ENCODE measurements around the gene SOX10.
"Not testable (repeated sequence)": the region's sequence is repeated elsewhere in the genome, so short reads cannot be mapped to it uniquely, and the experiment has no call there.

The SOX10 gene

DNA sequence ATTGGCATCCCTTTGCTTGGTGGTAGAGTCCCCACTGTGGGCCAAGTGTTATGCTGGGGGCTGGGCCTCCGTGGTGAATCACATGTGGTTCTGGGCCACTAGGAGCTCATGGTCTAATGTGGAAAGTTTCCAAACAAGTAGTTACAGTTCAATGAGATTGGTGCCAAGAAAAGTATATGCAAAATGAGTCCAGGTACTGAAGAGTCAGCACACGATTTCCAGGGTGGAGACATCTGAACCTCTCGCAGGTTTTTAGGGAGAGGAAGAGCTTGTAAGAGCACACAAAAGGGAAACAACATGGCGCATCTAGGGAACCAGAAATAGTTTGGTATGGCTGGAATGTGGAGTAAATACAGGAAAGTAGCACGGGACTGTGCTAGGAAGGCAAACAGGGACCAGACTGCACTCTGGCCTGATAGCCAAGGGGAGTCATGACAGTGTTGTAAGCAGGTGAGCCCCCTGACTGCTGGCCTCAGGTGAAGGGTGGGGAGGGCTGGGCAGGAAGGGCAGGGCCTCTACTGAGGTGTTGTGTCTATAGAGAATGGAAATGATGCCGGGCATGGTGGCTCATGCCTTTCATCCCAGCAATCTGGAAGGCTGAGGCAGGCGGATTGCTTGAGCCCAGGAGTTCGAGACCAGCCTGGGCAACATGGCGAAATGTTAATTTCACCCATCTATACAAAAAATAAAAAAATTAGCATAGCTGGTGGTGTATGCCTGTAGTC is 18.3 kb downstream of the SOX10 start:
- TF ChIP-seq, protein P1, sequence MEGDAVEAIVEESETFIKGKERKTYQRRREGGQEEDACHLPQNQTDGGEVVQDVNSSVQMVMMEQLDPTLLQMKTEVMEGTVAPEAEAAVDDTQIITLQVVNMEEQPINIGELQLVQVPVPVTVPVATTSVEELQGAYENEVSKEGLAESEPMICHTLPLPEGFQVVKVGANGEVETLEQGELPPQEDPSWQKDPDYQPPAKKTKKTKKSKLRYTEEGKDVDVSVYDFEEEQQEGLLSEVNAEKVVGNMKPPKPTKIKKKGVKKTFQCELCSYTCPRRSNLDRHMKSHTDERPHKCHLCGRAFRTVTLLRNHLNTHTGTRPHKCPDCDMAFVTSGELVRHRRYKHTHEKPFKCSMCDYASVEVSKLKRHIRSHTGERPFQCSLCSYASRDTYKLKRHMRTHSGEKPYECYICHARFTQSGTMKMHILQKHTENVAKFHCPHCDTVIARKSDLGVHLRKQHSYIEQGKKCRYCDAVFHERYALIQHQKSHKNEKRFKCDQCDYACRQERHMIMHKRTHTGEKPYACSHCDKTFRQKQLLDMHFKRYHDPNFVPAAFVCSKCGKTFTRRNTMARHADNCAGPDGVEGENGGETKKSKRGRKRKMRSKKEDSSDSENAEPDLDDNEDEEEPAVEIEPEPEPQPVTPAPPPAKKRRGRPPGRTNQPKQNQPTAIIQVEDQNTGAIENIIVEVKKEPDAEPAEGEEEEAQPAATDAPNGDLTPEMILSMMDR (IDR thresholded peaks at IDR 0.05; ENCODE audit: extremely low read depth, missing control alignments): no peak
- DNase-seq (ENCODE audit: low spot score): no peak

DNA sequence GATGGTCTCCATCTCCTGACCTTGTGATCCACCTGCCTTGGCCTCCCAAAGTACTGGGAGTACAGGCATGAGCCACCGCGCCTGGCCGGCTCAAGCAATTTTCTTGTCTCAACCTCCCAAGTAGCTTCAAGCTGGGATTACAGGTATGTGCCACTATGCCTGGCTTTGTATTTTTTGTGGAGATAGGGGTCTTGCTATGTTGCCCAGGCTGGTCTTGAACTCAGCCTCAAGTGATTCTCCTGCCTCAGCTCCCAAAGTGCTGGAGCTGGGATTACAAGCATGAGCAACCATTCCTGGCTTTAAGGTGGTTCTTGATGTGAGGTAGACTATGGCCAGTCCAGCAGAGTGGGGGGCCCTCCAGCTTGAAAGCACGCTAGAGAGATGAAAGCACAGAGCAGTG is 23.3 kb downstream of the SOX10 start:
- TF ChIP-seq, protein P1 (IDR thresholded peaks at IDR 0.05; ENCODE audit: extremely low read depth, missing control alignments): no peak
- DNase-seq (ENCODE audit: low spot score): no peak

DNA sequence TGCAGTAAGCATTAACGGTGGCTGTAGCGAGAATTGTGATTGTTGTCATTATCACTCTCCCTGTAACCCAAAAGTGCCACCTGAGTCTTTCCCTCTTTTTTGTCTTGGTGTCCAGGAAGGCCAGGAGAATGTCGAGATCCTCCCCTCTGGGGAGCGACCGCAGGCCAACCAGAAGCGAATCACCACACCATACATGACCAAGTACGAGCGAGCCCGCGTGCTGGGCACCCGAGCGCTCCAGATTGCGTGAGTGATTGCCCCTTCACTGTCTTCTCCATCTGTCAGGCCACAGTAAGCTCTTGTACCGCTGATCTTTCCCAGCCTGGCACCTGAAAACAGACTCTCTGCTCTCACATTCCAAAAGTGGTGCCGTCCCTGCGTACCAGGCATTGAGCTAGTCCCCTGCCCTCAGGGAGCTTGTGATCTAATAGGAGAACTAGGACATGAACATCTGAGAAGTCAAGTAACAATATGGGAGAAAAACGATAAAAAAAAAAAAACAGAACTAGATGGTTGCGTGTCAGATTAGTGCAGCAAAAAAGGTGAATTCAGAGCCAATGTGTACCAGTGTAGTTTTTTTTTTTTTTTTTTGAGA is 25.0 kb downstream of the SOX10 start:
- TF ChIP-seq, protein P1 (IDR thresholded peaks at IDR 0.05; ENCODE audit: extremely low read depth, missing control alignments): no peak
- no peak for DNase-seq (ENCODE audit: low spot score)

DNA sequence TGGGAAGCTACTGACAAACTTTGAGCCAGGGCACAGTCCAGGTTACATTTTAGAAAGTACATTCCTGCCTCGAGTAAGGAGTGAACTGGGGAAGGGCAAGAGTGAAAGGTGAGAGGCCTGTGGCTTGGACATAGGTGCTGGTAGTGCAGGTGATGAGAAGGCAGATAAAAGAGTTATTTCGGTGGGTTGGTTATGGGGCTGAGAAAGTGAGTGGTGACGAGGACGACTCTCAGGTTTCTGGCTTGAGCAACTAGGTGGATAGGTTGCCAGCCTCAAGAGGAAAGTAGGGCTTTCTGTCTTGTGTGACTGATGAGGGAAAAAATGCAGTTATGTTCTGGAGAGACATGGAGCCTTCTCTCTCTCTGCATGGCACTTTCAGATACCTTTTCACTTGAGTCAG is 27.1 kb downstream of the SOX10 start:
- TF ChIP-seq, protein P1 (IDR thresholded peaks at IDR 0.05; ENCODE audit: extremely low read depth, missing control alignments): no peak
- DNase-seq (ENCODE audit: low spot score): no peak

DNA sequence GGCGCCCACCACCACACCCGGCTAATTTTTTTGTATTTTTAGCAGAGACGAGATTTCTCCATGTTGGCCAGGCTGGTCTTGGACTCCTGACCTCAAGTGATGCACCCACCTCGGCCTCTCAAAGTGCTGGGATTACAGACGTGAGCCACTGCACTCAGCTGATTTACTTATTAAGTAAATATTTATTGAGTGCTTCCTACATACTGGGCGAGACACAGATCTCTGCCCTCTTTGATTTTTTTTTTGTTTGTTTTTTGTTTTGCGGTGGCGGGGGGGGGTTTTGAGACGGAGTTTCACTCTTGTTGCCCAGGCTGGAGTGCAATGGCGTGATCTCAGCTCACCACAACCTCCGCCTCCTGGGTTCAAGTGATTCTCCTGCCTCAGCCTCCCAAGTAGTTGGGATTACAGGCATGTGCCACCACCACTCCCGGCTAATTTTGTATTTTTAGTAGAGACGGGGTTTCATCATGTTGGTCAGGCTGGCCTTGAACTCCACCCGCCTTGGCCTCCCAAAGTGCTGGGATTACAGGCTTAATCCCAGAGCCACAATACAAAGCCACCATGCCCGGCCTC is 28.4 kb downstream of the SOX10 start:
- DNase-seq (ENCODE audit: low spot score): not testable (repeated sequence)

DNA sequence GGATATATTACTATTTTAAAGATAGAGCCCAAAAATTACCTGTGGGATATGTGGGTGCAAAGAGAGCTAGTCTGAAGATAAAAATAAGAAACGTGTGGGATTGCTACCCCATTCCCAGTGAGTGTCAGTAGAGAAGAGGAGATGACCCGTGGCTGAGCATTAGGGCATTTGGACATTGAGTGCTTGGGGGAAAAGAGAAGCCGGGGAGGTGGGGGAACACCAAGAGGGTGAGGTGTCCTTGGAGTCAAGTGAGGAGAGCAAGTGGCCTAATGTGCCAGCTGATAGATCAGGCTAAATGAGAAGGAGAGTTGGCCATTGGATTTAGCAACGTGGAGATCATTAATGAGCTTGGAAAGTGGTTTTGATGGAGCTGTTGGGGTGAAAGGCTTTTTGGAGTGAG is 29.7 kb downstream of the SOX10 start:
- TF ChIP-seq, protein P1 (IDR thresholded peaks at IDR 0.05; ENCODE audit: extremely low read depth, missing control alignments): no peak
- no peak for DNase-seq (ENCODE audit: low spot score)

DNA sequence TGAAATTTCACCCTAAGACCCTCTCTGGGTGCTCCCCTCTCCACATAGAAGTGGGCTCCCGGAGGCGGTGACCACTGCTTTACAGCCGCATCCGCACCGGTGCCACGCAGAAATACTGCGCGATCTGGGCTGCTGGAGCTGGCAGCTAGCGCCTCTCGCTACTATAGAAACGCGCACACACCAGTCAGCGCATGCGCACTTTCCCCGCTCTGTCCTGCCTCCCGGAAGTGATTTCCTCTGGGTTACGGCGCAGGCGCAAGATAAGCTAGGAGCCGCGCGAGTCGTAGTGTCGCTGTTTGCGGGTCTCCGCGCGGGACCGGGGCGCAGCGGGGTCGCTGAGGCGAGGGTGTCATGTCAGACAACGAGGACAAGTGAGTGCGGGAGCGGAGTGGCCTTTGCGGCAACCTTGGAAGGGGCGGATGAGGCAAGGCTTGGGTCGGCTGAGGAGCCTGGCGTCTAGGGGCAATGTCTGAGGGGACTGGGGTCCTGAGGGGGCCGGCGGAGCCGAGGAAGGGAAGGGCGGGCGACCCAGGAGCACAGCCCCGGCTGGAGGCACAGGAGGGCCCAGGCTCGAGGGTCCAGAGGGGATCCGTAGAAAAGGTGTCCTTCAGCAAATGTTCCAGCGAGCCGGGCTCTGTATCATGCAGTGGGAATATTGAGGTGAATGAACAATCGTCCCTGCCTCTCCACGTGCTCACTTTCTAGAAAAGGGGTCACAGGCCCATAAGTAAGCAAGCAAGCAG is 30.7 kb downstream of the SOX10 start, which contains the start of the genes C22orf23 and POLR2F:
Gene C22orf23 (minus strand): TSS at position 165 of the 743 bp plus-strand sequence. CDS start 452 bp downstream, outside the sequence.
Gene POLR2F (plus strand): TSS at position 263 of the 743 bp plus-strand sequence. CDS start 89 bp downstream, at position 352.
- DNase-seq (ENCODE audit: low spot score): peak; percentile 97
- TF ChIP-seq, protein P1 (IDR thresholded peaks at IDR 0.05; ENCODE audit: extremely low read depth, missing control alignments): no peak

Measured in GM20000 (cell line).